Activated CD8-positive, alpha-beta memory T cell treated with anti-CD3 and anti-CD28 coated beads for 4 hours (primary cell): ENCODE results near the gene TTC31.
"Not testable (repeated sequence)": the region's sequence is repeated elsewhere in the genome, so short reads cannot be mapped to it uniquely, and the experiment has no call there.

Source experiments
- DNase-seq, 2 donors: peaks; one replicate each; pipeline ENCODE4 v3.0.0-alpha.2; 2020; ENCODE audit warnings: low read depth in 2 of 2

TTC31 gene

DNA sequence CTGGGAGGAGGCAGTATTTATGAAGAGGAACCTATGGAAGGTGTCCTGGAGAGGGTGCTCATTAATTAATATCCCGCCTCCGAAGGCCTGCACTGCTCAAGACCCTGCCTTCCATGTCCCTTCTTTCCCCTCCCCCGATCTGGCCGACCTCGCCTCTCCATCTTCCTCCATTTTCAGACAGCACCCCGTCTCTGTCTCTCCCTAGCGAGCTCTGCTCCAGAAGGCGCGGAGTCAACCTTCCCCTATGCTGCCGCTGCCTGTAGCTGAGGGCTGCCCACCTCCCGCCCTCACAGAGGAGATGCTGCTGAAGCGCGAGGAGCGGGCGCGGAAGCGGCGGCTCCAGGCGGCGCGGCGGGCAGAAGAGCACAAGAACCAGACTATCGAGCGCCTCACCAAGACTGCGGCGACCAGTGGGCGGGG is 25.7 kb upstream of the TTC31 start:
- DNase-seq: no peak

DNA sequence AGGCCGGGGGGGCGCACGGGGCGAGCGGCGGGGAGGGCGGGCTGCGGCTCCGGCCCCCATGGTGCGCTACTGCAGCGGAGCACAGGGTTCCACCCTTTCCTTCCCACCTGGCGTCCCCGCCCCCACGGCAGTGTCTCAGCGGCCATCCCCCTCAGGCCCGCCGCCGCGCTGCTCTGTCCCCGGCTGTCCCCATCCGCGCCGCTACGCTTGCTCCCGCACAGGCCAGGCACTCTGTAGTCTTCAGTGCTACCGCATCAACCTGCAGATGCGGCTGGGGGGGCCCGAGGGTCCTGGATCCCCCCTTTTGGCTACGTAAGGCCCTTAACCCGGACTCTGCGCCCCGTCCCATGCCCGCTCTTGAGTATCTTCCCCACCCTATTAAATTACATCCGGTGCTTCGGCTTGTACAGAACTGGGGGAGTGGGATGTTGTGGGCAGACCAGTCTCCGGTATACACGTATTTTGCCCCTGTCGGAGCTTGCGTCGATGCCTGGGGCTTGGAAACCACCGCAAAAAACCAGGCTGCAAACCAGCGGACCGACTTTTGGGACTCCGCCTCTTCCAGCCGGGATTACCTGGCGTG is 25.2 kb upstream of the TTC31 start:
- DNase-seq: peak; percentile 72 to 78

DNA sequence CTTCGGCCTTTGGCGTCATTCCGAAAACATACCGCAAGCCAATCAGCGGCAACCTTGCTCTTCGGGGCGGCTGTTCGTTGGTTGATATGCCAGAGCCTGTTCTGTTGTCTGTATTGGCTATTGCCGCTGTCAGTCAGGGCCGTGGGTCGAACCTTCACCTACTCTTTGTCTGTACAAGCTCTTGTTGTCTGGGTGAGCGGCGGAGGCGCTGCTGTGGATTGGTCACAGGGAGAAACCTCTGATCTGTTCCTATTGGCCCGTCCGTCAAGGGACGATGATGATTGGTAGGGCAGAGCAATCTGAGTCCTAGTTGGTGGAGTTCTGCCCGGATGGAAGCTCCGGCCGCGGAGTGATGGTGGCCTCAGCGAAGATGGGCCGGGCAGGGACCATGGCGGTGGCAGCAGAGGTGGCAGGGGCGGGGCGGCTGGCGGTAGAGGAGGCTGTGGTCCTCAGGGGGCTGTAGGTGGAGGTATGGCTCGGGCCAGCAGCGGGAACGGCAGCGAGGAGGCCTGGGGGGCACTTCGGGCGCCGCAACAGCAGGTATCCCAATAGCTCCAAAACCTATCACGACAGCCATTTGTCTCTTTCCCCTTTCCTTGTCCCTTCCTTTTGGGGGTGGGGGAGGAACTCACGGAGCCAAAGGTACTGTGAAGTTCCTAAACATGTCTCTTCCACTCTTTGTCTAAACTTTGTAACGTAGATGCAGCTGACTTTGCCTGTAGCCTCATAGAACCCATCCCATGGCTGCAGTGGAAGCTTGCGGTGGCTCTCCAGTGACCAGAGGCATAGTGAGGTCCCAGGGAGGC is 24.5 kb upstream of the TTC31 start, which contains the start of gene WBP1:
WBP1 (plus strand) TSS at position 307 of the 806 bp plus-strand sequence; CDS start at position 472, 165 bp downstream.
- DNase-seq: peak; percentile 97 to 99

- DNase-seq: no peak
Observed at GRCh38 chr2:74458938-74459363, 23.9 kb upstream of the TTC31 start.

DNA sequence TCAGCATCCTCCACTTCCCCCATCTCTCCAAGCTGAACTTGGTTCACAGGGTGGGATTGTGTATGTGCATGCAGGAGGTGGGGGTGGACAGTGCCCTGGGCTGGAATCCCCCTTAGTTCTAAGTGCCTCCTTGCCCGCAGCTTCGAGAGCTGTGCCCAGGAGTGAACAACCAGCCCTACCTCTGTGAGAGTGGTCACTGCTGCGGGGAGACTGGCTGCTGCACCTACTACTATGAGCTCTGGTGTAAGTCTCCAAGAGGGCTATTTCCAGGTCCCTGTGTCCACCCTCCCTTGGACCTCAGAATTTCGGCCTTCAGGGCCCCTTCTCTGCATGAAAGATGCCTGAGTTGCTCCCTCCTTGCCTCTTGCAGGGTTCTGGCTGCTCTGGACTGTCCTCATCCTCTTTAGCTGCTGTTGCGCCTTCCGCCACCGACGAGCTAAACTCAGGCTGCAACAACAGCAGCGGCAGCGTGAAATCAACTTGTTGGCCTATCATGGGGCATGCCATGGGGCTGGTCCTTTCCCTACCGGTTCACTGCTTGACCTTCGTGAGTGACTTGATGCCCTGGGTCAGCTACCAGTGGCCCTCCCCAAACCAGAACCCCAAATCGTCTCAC is 23.3 kb upstream of the TTC31 start:
- DNase-seq: not testable (repeated sequence)

GRCh38 chr2:74460187-74460586 is 22.7 kb upstream of the TTC31 start:
- DNase-seq: not testable (repeated sequence)

DNA sequence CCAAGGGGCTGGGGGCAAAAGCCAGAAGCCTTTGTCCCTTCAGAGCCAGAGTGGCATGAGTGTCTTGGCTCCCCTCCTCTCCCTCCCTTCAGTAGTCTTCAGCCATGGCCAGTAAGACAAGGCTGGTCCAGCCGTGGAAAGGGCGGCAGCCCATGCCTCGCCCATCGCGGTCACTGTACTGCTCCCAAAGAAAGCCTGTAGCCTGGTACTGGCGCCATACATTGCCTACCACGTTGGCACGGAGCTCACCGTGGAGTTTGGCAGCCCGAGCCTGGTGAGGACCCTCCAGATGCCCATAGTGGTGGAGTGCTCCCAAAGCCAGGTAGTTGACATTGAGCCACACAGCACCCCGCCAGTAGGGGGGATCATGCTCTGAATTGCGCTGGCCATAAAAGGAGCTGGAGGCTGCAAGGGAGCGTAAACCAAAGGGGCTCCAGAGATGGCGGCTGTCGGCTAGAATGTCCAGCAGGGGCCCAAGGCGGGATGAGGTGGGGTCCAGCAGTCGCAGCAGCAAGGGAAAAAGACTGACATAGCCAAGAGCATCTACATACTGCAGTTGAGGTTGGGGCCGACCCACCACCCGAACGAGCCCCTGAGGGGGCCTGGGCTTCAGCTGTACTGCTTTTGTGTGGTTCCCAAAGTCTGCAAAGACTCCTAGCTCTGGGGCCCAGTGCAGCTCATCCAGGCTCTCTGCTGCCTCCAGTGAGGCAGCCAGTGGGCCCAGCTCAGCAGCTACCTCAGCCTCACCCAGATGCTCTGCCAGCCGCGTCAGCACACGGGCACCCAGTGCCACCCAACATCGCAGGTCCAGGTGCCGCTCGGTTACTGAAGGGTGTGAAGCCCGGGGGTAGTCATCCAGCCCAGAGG is 21.5 kb upstream of the TTC31 start:
- no peak for DNase-seq

DNA sequence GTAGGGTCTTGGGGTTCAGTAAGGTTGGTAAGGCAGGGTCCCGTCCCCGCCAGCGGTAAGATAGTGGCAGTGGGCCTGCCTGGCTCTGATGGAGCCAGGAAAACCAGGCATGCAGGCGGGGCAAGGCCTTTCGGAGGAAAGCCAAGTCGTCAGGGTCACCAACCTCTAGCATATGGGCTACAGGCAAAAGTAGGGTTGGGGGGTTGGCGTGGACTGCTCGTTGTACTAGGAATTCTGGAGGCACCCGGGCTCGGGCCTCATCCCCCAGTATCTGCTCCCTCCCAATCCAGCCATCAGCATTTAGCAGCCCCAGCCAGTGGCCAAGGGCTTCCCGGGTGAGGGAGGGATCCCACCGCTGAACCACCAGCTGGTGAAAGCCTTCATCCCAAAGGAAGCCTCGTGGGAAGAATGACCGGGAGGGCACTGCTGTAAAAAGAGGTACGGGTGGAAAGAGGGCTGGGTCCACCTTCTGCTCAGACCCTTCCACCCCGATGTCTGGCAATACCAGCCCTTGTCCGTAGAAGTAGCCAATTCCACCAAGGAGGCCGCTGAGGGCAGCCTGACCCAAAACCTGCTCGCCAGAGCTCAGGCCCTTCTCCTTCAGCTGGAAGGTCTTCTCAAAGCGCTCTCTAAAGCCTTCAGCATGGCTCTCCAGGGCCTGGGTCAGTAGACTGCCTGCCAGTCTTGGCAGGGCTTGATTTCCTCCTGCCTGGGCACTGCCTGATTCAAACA is 20.7 kb upstream of the TTC31 start:
- DNase-seq: no peak

DNA sequence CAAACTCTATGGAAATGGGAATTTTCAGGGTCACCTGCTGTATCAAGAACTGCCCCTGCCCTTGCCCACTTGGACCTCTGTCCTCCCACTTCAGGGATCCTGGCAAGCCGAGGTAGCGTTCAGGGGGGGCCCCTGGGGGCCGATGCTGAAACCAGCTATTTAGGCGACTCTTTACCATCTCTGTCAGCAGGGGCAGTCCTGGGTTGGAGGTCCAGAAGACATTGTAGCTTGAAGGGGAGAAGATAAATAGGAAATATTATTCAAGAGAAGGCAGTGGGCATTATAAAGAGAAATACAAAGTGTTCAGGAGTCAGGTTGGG is 20.1 kb upstream of the TTC31 start:
- DNase-seq: no peak

DNA sequence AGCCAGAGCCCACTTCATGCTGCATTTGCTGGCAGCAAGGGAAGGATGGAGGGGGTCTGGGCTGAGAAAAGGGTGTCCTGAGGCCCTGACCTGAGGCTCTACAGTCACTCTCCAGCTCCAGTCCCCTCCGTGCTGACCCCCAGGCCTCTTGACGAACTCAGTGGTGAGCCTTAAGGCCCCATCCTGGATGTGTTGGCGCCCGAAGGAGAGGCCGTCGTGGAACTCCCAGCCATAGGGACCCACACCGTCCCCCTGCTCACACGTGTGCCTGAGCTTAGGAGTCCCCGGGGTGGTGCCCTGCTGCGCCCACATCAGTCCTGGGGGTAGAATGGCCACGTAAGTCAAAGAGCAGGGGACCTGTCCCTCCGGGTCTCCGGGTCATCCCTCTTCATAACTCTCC is 18.5 kb upstream of the TTC31 start:
- DNase-seq: no peak

DNA sequence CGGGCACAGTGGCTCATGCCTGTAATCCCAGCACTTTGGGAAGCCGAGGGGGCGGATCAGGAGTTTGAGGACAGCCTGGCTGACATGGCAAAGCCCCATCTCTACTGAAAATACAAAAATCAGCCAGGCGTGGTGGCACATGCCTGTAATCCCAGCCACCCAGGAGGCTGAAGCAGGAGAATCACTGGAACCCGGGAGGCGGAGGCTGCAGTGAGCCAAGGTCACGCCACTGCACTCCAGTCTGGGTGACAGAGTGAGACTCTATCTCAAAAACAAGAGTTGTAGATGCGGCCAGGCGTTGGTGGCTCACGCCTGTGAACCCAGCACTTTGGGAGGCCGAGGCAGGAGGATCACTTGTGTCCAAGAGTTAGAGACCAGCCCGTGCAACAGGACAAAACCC is 12.1 kb upstream of the TTC31 start:
- DNase-seq: not testable (repeated sequence)

DNA sequence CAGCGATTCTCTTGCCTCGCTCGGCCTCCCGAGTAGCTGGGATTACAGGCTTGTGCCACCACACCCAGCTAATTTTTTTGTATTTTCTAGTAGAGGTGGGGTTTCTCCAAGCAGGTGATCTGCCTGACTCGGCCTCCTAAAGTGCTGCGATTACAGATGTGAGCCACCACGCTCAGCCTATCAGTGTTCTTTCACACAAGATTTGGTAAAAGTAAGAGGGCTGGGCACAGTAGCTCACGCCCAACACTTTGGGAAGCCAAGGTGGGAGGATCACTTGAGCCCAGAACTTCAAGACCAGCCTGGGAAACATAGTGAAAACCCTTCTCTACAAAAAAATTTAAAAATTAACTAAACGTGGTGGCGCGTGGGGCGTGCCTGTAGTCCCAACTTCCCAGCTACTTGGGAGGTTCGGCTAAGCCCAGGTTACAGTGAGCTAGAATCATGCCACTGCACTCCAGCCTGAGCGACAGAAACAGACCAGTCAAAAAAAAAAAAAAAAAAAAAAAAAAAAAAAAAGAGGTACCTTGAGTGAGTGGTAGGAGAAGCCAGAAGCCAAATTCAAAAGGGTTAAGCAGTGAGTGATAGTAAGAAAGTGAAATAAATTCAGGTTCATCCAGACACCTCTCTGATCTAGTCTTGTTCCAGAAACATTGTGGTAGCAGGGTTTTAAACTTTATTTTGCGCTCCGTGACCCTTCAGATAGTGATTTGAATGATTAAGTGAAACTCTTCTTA is 11.4 kb upstream of the TTC31 start:
- DNase-seq: no peak

DNA sequence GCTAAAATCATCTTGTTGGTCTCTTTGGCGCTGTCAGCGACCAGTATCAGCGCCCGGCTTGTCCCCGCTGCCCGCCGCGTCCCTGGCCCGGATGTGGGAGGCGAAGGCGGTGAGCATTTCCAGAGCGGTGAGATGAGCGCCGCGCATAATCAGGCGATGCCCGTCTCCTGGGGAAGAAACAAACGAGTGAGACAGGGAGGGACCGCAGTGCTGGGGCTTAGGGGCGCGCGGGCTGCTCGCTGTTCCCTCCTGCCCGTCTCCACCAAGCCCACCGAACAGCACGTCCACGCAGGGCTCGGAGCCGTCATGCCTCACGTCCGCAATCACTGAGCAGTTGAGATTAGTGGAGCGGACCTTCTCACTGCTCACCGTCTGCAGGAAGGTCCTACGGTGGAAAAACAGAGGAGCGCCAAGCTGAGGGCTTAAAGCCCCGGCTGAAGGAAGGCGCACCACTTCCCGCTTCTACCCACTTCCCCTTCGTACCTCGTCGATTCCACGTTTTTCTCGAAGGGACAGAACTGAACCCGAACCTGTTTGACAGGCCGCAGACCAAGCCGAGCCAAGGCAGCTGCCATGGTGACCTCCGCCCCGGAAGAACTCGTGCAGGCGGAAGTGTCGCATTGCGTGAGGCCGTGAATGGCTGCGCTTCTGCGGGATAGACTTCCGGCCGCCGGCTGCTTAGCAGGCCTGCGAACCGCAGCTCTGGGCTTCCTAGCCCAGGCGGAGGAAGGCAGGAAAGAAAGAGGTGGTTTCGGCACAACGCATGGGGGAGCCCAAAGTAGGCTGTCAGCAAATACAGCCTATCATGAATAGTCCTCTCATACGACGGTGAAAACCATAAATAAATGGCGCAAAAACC is 10.6 kb upstream of the TTC31 start, which contains the start of gene MRPL53:
MRPL53 (minus strand) TSS at position 595 of the 859 bp plus-strand sequence; CDS start at position 575, 20 bp downstream.
- peak; percentile 89 to 91 for DNase-seq

- DNase-seq: no peak
Observed at GRCh38 chr2:74472945-74473258, 10.0 kb upstream of the TTC31 start.

GRCh38 chr2:74474481-74474880 is 8.4 kb upstream of the TTC31 start:
- DNase-seq: no peak

DNA sequence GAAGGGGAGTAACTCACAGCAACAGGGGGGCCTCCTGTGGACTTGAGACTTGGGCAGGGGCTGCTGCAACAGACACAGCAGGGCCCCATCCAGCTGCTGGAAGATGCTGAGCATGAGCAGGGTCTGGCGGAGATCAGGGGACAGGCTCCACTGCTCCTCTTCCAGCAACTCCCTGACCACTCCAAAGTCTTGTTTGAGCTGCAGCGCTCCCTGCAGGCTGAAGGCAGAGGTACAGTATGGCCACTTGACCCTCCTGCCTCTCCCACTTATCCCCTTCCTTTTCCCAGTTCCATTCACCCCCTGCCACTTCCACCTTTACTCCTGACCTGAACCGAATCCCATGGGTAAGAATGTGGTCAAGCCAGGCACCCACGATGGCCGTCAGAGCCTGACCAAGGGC is 8.0 kb upstream of the TTC31 start:
- no peak for DNase-seq

DNA sequence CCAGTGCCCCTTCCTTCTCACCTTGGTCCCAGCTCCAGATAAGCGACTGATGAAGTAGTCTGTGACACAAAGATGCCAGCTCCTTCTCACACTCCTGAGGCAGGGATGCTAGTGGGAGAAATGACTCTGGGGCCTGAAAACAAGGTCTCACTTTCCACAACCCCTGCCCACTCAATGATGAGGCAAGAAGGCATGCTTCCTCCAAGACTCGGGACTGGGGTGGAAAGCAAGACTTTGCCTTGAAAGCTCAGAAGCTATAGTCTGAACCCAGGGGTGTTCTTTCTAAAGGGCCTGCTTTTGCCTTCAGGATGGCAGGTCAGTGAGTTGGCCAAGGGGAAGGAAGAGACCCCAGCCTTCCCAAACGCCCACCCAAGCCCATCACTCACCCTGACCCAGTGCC is 1.4 kb upstream of the TTC31 start:
- DNase-seq: no peak

DNA sequence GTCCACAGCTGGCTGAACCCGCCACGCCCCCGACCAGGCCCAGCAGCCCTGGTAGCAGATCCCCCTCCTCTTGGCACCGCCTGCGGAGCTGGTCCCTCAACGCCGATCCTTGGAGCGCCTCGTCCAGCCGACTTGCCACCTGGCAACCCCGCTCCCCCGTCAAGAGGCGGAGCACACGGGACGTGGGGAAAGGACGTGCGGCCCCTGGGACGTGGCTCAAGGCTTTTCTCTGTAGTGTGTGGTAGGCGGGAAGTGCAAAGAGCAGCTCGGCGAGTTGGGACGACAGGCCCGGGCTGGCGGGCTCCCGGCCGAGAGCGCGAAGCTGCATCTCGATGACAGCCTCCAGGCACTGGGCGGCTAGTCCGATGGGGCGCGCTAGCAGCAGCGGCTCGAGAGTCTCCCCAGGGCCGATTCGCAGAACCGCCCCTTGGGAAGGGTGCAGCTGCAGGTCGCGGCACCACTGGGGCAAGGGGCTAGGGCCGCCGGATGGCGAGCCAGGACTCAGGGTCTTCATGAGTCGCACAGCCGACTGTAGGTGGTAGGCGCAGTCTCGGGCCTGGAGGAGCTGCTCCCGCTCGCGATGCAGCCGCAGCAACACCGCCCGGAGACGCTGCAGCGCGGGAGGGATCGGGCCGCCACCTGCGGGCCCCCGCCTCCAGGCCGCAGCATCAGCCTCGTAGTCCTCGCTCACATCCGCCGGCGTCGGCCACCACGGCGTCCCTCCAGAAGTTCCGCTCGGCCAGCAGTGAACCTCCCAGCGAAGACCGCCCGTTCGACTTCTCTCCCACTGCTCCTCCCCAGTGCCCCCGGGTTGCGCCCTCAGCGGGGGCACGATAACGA is 700 bp upstream of the TTC31 start:
- DNase-seq: no peak

- DNase-seq: not testable (repeated sequence)
Observed at GRCh38 chr2:74483675-74484164, 839 bp downstream of the TTC31 start.
